HepG2 (cell line): ENCODE data around the gene MEGF11.

Source experiments
- CTCF ChIP-seq: sonication (generic); formaldehyde crosslinking; IDR thresholded peaks from 2 replicates; pipeline ENCODE4 v1.5.0; 2020; ENCODE audit warnings: mild to moderate bottlenecking, missing genetic modification reagents, moderate library complexity
- SALL1 ChIP-seq: sonication (generic); formaldehyde crosslinking; IDR thresholded peaks from 2 replicates; pipeline ENCODE4 v1.8.0; 2022; ENCODE audit warnings: mild to moderate bottlenecking, missing genetic modification reagents
- ZNF7 ChIP-seq: IDR thresholded peaks from 2 replicates; pipeline ENCODE4 v1.6.1; 2016; ENCODE audit warnings: missing biosample characterization, missing genetic modification reagents
- TF ChIP-seq, protein P1 (sequence below): sonication (generic); formaldehyde crosslinking; IDR thresholded peaks from 2 replicates; pipeline ENCODE4 v1.8.1; 2023; ENCODE audit warnings: mild to moderate bottlenecking, missing genetic modification reagents

DNA sequence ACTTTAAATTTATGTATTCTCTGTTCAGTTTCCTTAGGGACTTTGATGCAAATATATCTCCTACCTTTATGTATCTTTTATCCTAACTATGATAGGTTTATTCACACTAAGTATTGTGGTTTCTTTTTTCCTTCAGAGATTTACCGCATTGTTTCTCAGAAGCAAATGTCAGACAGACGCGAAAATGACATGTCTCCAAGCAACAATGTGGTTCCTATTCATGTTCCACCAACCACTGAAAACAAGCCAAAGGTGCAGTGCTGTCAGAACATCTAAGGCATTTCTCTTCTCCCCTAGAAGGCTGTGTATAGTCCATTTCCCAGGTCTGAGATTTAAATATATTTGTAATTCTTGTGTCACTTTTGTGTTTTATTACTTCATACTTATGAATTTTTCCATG, 366.0 kb downstream of the MEGF11 start:
- TF ChIP-seq CTCF, result no peak
- TF ChIP-seq ZNF7 (CRISPR knock-in tag), result no peak
- no peak for TF ChIP-seq SALL1
- TF ChIP-seq, protein P1, sequence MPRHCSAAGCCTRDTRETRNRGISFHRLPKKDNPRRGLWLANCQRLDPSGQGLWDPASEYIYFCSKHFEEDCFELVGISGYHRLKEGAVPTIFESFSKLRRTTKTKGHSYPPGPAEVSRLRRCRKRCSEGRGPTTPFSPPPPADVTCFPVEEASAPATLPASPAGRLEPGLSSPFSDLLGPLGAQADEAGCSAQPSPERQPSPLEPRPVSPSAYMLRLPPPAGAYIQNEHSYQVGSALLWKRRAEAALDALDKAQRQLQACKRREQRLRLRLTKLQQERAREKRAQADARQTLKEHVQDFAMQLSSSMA (CRISPR knock-in tag), result no peak
